Endothelial cell of umbilical vein (primary cell): Measurements from ENCODE around the gene IDI1. TPM values are rescaled to one million over a fixed set of nuclear protein-coding genes. Genes with fewer than 3 reads are reported as not detected.

ENCODE experiments used
- BruUV-seq: library from RNA; stranded (reverse); fragments of 400-500 nt; replicated peaks from 2 replicates; lab custom pipeline; 2021; lab: Mats Ljungman, UMichigan
- CTCF ChIA-PET: fragments of 300-600, 350-600 bp; sonication (Branson Sonifier 250); formaldehyde crosslinking; loops from one replicate; lab custom pipeline; 2021; ENCODE audit warnings: antibody characterized with exemption, inconsistent platforms; lab: Charles Lee
- POLR2A ChIA-PET: fragments of 300-600, 350-600 bp; sonication (Branson Sonifier 250); formaldehyde crosslinking; loops from one replicate; lab custom pipeline; 2021; ENCODE audit warnings: antibody characterized with exemption, inconsistent platforms; lab: Charles Lee
- DNase-seq: peaks from one replicate; pipeline ENCODE4 v3.0.0-alpha.2; 2011; ENCODE audit warnings: low read depth, low spot score
- FAIRE-seq: peaks from 2 replicates; lab custom pipeline; 2011; peaks lifted over from hg19 to GRCh38; lab: Jason Lieb, UNC
- H2AFZ ChIP-seq: 2 replicates; pipeline ENCODE4 v1.6.0; 2012; ENCODE audit warnings: low read depth, low read length, control low read depth, inconsistent platforms
- H3K27ac ChIP-seq: 2 replicates; pipeline ENCODE4 v1.5.1; 2011; ENCODE audit warnings: low read depth, mild to moderate bottlenecking, control low read depth, low read length, moderate library complexity; ENCODE audit not compliant: insufficient read depth
- H3K27me3 ChIP-seq, 2 experiments: 2 replicates each; pipeline versions ENCODE4 v1.6.0 to v1.6.1; 2011; ENCODE audit warnings: low read length in 2 of 2, mixed read lengths in 1 of 2; ENCODE audit not compliant: control insufficient read depth in 2 of 2, insufficient read depth in 2 of 2
- H3K36me3 ChIP-seq, 2 experiments: 2 replicates in 1 of 2; 3 replicates in 1 of 2; pipeline ENCODE4 v1.5.1; 2011; ENCODE audit warnings: low read length in 2 of 2, mild to moderate bottlenecking in 1 of 2, moderate library complexity in 1 of 2; ENCODE audit not compliant: control insufficient read depth in 2 of 2, insufficient read depth in 2 of 2; ENCODE audit errors: extremely low read depth in 1 of 2
- H3K4me1 ChIP-seq: 3 replicates; pipeline ENCODE4 v1.5.1; 2011; ENCODE audit warnings: mild to moderate bottlenecking, low read length; ENCODE audit not compliant: control insufficient read depth, insufficient read depth; ENCODE audit errors: extremely low read depth
- H3K4me2 ChIP-seq: 2 replicates; pipeline ENCODE4 v1.6.1; 2011; ENCODE audit warnings: low read length, control low read depth, mixed read lengths; ENCODE audit not compliant: insufficient read depth
- H3K4me3 ChIP-seq, 3 experiments: fragments of 200-600 bp in 1 of 3; sonication (generic), shearing (Covaris generic) in 1 of 3; replicated peaks in 1 of 3; 2 replicates each; pipeline ENCODE4 v1.5.1; 2011 to 2016; ENCODE audit warnings: control low read depth in 3 of 3, low read length in 3 of 3, mild to moderate bottlenecking in 2 of 3, inconsistent platforms in 1 of 3, low read depth in 1 of 3, moderate library complexity in 1 of 3; ENCODE audit not compliant: insufficient read depth in 1 of 3
- H3K79me2 ChIP-seq: 2 replicates; pipeline ENCODE4 v1.6.0; 2012; ENCODE audit warnings: low read length, inconsistent platforms; ENCODE audit not compliant: control insufficient read depth, insufficient read depth
- H3K9ac ChIP-seq: replicated peaks from 2 replicates; pipeline ENCODE3; 2011; ENCODE audit warnings: low read length, control low read depth; ENCODE audit not compliant: insufficient read depth; ENCODE audit errors: extremely low read depth
- H3K9me1 ChIP-seq: replicated peaks from 3 replicates; pipeline ENCODE4 v1.6.0; 2011; ENCODE audit warnings: mild to moderate bottlenecking, low read length; ENCODE audit not compliant: control insufficient read depth, insufficient read depth; ENCODE audit errors: extremely low read depth
- H3K9me3 ChIP-seq: replicated peaks from 2 replicates; pipeline ENCODE4 v1.5.1; 2012; ENCODE audit warnings: low read length, inconsistent platforms; ENCODE audit not compliant: control insufficient read depth, insufficient read depth
- H4K20me1 ChIP-seq: replicated peaks from 2 replicates; pipeline ENCODE3; 2011; ENCODE audit warnings: mild to moderate bottlenecking, low read length; ENCODE audit not compliant: control insufficient read depth, insufficient read depth; ENCODE audit errors: extremely low read depth
- EZH2 ChIP-seq: IDR thresholded peaks from 2 replicates; pipeline ENCODE4 v1.6.1; 2012; ENCODE audit warnings: borderline replicate concordance, low read depth, mild to moderate bottlenecking, moderate library complexity, low read length, inconsistent platforms; ENCODE audit not compliant: severe bottlenecking
- FOS ChIP-seq: IDR thresholded peaks from 2 replicates; pipeline ENCODE4 v1.6.1; 2011; ENCODE audit warnings: mild to moderate bottlenecking, low read length, moderate library complexity, borderline replicate concordance; ENCODE audit not compliant: insufficient read depth
- GATA2 ChIP-seq: IDR thresholded peaks from 2 replicates; pipeline ENCODE4 v1.7.0; 2011; ENCODE audit warnings: low read depth, mild to moderate bottlenecking, moderate library complexity, mixed read lengths, low read length; ENCODE audit not compliant: insufficient read length, insufficient read depth
- JUN ChIP-seq: IDR thresholded peaks from 2 replicates; pipeline ENCODE4 v1.6.1; 2011; ENCODE audit warnings: borderline replicate concordance, low read depth; ENCODE audit not compliant: insufficient read length, insufficient read depth
- MYC ChIP-seq: IDR thresholded peaks from one replicate; pipeline ENCODE4 v1.6.1; 2011; ENCODE audit warnings: mild to moderate bottlenecking, low read depth, low read length
- POLR2A ChIP-seq: IDR thresholded peaks from 2 replicates; pipeline ENCODE4 v1.6.1; 2012; ENCODE audit warnings: low read depth, mild to moderate bottlenecking, control low read depth, low read length
- POLR2AphosphoS5 ChIP-seq: IDR thresholded peaks from 2 replicates; pipeline ENCODE4 v1.6.1; 2012; ENCODE audit warnings: low read depth, mild to moderate bottlenecking, control low read depth, low read length, moderate library complexity; ENCODE audit not compliant: insufficient read depth
- dilution Hi-C: fragments of 300-500 bp; cut with MboI; formaldehyde crosslinking; loops from one replicate; pipeline ENCODE4 v1.15.0; 2019; ENCODE audit warnings: low sequenced_read_pairs; ENCODE audit not compliant: extremely low pct_ligation_motif_present
- intact Hi-C: fragments of 100-400 bp; cut with micrococcal nuclease; formaldehyde crosslinking; loops from one replicate; pipeline ENCODE4 v1.10.0; 2022
- polyA plus RNA-seq, 4 experiments: library from polyadenylated mRNA; depleted of rRNA in 3 of 4; stranded (reverse) in 3 of 4; unstranded in 1 of 4; fragments of >200 nt; gene quantifications; 2 replicates each; pipeline versions ENCODE4 v1.2.1 to v1.2.3, GENCODE V29; 2011 to 2012; ENCODE audit warnings: missing spikeins in 1 of 4
- total RNA-seq: library from RNA; stranded (reverse); gene quantifications from 2 replicates; pipeline ENCODE4 v1.2.3, GENCODE V29; 2021
- TF ChIP-seq, protein P1 (sequence below): IDR thresholded peaks from 2 replicates; pipeline ENCODE4 v1.6.1; 2011; ENCODE audit not compliant: insufficient read depth, insufficient read length
- TF ChIP-seq, protein P2 (sequence below), 2 donors: IDR thresholded peaks; 1 replicate in 1 of 2; 2 replicates in 1 of 2; pipeline ENCODE4 v1.5.1; 2011; ENCODE audit warnings: low read length in 2 of 2, mild to moderate bottlenecking in 2 of 2, moderate library complexity in 2 of 2, control low read depth in 1 of 2, inconsistent platforms in 1 of 2, low read depth in 1 of 2; ENCODE audit not compliant: insufficient read depth in 1 of 2; ENCODE audit errors: extremely low read depth in 1 of 2

Gene IDI1
- total and polyA plus RNA-seq, 2 donors (not counting 3 experiments of a cell fraction or from before 2014, with no cell fraction given), result 42.2 to 63.0 TPM

DNA sequence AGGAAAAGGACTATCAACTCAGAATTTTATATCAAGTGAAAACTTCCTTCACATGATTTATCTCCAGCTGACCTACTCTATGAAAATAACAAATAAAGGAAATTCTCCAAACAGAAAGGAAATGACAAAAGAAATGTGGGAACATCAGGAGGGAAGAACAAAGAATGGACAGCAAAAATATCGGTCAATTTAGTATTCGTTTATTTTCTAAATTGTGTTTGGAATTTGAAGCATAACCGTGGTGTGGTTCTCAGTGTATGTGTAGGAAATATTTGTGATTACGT is 16.0 kb upstream of the IDI1 start:
- Histone ChIP-seq H3K4me2 (peak overlapping the region; percentile 29), H3K9me1 (no peaks in the 10 kb centered on the region), H2AFZ (no peak overlapping the region), H4K20me1 (no peaks in the 10 kb centered on the region), H3K4me3 (no peak overlapping the region), H3K4me1 (peaks cover 49% of the 10 kb centered on the region), H3K27me3 (no peaks in the 10 kb centered on the region), H3K36me3 (no peaks in the 10 kb centered on the region), H3K9me3 (no peaks in the 10 kb centered on the region), H3K79me2 (peaks cover 79% of the 10 kb centered on the region), H3K27ac (peak overlapping the region; percentile 50), H3K9ac (peak overlapping the region; percentile 12)
- no TSS peak for BruUV-seq
- ChIA-PET CTCF (interaction anchor here (0.9 to 1.2 kb wide), 4 partner anchors 9 to 45 kb away, joined by 3 to 5 read pairs (median 4); partner anchors contain the start of genes IDI1 and WDR37), POLR2A (interaction anchor here (0.6 kb wide), 1 partner anchor 16 kb away, joined by 4 read pairs; no protein-coding TSS in a partner anchor)
- intact Hi-C loops (no loop called here), dilution Hi-C loops (no loop called here)
- peak; percentile 66 for DNase-seq
- FAIRE-seq, result no peak
- peak; percentile 54 for TF ChIP-seq POLR2AphosphoS5
- TF ChIP-seq, protein P1, sequence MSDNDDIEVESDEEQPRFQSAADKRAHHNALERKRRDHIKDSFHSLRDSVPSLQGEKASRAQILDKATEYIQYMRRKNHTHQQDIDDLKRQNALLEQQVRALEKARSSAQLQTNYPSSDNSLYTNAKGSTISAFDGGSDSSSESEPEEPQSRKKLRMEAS, result no peak

GRCh38 chr10:1063232-1063865 is 14.4 kb upstream of the IDI1 start:
- Histone ChIP-seq H3K9ac (no peak overlapping the region), H3K9me1 (no peaks in the 10 kb centered on the region), H3K4me2 (peak overlapping the region; percentile 21), H3K79me2 (peaks cover 78% of the 10 kb centered on the region), H2AFZ (no peak overlapping the region), H4K20me1 (no peaks in the 10 kb centered on the region), H3K27me3 (no peaks in the 10 kb centered on the region), H3K4me3 (no peak overlapping the region), H3K27ac (no peak overlapping the region), H3K9me3 (no peaks in the 10 kb centered on the region), H3K4me1 (peaks cover 49% of the 10 kb centered on the region), H3K36me3 (no peaks in the 10 kb centered on the region)
- DNase-seq (no peak), FAIRE-seq (peak; percentile 26)
- ChIA-PET POLR2A (no interaction called here), CTCF (interaction anchor here (2.2 kb wide), 1 partner anchor 13 kb away, joined by 6 read pairs; no protein-coding TSS in a partner anchor)
- dilution Hi-C loops, result no loop called here
- intact Hi-C loops, result no loop called here
- BruUV-seq, result no TSS peak
- TF ChIP-seq MYC, result no peak
- TF ChIP-seq FOS, result no peak
- no peak for TF ChIP-seq POLR2AphosphoS5
- TF ChIP-seq JUN, result no peak
- TF ChIP-seq GATA2, result no peak
- TF ChIP-seq, protein P1, result no peak
- TF ChIP-seq, protein P2, sequence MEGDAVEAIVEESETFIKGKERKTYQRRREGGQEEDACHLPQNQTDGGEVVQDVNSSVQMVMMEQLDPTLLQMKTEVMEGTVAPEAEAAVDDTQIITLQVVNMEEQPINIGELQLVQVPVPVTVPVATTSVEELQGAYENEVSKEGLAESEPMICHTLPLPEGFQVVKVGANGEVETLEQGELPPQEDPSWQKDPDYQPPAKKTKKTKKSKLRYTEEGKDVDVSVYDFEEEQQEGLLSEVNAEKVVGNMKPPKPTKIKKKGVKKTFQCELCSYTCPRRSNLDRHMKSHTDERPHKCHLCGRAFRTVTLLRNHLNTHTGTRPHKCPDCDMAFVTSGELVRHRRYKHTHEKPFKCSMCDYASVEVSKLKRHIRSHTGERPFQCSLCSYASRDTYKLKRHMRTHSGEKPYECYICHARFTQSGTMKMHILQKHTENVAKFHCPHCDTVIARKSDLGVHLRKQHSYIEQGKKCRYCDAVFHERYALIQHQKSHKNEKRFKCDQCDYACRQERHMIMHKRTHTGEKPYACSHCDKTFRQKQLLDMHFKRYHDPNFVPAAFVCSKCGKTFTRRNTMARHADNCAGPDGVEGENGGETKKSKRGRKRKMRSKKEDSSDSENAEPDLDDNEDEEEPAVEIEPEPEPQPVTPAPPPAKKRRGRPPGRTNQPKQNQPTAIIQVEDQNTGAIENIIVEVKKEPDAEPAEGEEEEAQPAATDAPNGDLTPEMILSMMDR (IDR thresholded peaks at IDR 0.05; ENCODE audit: extremely low read depth in 1 of 2, insufficient read depth in 1 of 2, low read depth in 1 of 2, low read length in 2 of 2), result no peak
- TF ChIP-seq POLR2A, result no peak
- TF ChIP-seq EZH2, result no peak
